GM19468 (cell line): ENCODE results near the gene SND1.

Experiments used
- ATAC-seq: cut with Tn5 transposase; IDR thresholded peaks from one replicate; pipeline ENCODE4 v1.9.1; 2021; ENCODE audit warnings: mild to moderate bottlenecking, moderate library complexity, moderate number of reproducible peaks; ENCODE audit not compliant: unreplicated experiment; ENCODE audit errors: extremely low read depth

SND1 gene

DNA sequence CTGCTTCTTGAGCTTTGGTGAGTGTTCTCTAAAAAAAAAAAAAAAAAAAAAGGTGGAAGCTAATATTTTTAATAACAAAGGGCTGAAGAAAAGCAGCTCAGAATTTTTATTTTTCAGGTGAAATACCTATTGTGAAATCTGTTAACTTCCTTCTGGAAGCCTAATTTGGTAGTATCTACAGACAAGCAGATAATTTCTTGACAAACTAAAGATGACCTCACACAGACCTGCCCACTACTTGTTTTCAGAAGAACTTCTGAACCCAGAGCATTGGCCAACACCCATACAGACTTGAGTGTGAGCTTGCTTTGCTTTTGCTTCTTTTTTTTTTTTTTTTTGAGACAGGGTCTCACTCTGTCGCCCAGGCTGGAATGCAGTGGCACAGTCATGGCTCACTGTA is 348.1 kb downstream of the SND1 start:
- ATAC-seq = no peak

DNA sequence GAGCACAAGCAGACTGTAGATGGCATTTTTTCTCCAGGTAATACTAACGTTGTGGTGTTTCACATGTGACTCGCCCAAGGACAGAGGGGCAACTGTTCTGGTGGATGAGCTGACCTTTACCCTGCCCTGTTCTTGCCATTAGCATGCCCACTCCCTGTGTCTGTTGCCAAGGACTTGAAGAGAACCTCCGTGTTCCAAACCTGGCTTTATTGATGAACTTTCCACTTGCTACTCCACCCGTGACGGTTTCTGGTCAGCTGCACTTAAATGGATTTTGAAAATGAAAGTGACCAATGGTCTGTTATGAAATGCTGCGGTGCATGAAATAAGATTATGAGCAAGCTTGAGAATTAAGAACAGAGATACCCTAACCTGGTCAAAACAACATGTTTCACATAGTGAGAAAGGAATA is 348.9 kb downstream of the SND1 start:
- no peak for ATAC-seq

DNA sequence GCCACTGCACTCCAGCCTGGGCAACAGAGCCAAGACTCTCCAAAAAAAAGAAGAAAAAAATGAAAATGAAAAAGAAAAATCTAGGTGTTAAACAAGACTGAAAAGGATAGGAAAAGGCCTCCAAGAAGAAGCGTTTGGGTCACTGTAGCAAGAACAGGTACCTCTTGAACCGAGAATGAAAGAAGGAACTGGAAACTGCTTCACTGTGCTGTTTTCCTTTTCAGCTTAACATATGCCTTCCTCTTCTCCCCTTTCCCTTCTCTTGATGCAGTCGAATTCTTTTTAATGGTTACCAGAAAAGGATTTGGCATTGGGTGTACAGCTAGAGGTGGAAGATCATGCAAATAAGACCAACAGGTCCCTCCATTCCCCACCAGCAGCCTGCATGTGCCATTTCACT is 351.2 kb downstream of the SND1 start:
- ATAC-seq = peak; percentile 61

DNA sequence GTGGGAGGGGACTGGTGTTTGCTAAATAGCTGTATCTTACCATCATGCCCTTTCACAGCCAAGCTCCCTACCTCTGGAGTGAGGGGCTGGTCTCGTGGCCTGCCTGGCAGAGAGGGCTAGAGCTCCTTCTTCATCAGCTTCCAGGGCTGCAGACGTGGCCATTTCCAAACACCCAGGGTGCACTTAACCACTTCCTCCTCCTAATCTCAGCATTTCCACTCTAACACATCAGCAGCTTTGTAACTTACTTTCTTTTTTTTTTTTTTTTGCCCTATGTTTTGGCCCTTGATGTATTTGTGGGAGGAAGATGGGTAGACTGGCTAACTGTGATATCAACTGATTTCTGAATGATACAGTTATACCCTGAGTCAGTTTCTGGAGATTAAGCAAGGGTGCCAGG is 351.8 kb downstream of the SND1 start:
- no peak for ATAC-seq

DNA sequence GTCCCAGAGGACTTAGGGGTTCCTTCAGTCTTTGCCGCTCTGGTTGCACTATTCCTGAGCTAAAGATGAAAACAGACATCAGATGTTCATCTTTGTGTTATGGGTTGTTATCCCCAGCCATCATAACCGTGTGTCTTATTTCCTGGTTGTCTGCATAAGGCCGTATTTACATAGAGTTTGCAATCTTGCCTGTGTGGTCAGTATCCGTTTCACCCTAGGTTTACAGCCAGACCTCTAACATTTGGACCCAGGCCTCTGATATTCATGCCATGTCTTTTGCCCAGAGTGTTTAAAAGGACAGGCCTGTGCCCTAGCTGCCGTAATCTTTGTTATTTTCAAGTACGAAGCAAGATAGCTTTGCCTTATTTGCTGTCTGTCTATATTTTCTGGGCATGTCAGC is 352.6 kb downstream of the SND1 start:
- no peak for ATAC-seq

DNA sequence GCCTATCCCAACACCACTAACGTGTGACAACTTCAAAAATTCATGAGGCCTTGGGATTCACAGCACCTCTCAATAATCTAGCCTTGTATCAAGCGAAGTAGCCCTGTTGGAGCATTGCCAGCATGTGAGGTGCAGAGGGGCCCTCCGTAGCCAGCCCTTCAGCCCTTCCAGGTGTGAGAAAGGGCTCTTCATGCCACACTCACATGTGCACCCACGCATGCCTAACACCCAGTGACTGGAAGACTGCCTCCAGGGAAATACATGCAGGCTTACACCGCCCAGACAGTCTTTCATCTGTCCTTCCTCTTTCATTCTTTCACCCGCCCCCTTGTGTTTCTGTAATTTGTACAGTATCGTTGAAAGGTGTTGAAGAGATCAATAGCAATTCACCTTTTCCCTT is 353.1 kb downstream of the SND1 start:
- no peak for ATAC-seq

DNA sequence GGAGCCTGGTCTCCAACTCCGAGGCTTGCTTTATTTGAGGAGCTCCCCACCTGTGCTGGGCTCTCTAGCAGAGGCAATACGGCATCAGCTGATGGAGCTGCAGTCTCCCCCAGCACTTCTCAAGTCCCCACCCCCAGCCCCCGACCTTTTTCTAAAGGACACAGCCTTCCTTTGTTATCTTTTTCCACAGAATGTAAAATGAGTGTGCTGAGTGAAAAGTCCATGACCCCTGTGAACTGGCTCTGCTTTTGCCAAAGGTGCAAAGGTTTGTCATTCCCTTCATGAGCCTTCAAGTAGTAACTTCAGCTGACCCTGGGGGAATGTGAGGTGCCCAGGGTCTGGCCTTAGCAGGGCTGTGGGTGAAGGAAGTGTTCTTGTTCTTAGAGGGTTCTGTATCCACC is 353.8 kb downstream of the SND1 start:
- ATAC-seq = no peak

DNA sequence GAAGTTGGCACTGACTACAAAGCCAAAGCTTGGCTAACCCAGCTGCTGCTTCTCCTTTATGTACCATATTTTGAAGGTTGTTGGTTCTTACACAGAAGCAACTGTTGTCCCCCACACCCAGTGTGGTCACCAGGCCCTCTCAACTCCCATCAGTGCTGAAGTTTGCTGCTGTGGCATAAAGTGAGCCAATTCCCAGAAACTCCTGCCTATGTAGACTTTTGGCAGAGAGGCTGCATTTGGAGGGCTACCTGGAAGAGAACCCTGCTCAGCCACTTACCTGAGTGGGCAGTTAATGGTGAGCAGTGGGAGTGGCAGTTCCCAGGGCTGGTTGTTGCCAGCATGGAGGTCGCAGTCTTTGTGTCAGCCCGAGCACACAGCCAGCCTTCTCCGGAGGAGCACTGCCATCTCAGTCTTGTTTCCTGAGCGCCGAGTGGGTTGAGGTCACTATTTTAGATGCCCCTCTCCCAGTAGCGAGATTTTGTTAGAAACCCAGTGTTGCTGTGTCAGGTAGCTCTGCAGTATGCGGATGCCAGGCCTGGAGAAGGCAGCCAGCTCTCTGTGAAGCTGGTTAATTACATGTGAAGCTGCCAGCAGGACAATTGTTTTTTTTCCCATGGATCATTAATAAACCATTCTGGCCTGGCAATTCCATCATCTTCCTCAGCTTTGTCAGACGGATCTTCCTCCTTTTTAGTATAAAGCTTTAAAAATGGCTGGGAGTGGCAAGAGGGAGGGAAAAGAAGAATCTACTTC is 354.7 kb downstream of the SND1 start:
- no peak for ATAC-seq

DNA sequence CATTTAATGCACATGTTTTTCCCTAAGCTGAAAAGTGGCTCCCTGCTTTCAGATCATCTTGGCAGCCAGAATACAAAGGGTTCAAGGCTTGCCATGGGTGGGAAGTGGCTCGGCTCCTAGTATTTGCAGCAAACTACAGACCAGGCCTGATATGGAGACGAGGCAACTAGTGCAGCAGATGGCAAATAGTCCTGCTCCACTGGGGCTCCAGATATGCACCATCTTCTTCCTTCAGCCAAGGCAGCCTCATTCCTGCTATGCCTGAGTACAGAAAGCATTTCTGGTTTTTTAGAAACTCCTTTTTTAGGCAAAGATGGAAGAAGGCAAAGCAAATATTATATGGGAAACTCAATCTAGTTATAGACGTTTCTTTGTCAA is 355.3 kb downstream of the SND1 start:
- ATAC-seq = no peak

DNA sequence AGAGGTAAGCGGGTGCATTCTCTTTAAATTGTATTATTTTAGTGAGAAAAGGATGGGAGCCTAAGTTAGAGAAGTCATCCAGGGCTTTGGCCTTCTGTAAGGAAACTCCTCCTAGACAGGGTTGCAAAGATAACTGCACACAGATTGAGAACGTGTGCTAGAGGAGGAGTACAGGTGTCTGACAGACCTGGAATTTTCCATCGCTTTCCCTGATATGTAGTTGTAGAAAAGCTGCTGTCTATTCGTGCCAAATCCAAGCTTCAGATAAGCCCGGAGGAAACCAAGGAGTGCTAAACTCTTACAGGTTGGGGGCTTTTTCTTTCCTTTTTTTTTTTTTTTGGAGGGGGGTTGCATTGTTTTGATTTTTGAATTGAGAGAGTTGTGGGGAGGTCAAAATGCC is 356.1 kb downstream of the SND1 start:
- no peak for ATAC-seq

DNA sequence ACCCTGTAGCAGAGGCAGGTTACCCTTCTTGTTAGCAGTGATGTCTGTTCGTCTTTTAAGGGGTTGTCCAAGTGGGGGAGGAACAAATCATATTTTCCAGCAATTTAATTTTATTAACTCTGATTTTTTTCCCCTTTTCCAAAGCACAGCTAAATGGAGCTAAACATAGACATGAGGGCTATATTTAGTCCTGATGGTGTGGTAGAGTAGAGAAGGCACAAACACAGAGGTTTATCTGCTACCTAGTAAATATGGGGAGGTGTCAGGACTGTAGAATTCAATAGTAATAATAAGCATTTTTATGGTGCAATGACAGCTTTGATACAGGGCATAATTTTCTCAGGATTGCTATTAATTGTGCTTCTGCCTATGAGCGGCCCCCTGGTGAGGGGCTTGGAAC is 356.8 kb downstream of the SND1 start:
- no peak for ATAC-seq

DNA sequence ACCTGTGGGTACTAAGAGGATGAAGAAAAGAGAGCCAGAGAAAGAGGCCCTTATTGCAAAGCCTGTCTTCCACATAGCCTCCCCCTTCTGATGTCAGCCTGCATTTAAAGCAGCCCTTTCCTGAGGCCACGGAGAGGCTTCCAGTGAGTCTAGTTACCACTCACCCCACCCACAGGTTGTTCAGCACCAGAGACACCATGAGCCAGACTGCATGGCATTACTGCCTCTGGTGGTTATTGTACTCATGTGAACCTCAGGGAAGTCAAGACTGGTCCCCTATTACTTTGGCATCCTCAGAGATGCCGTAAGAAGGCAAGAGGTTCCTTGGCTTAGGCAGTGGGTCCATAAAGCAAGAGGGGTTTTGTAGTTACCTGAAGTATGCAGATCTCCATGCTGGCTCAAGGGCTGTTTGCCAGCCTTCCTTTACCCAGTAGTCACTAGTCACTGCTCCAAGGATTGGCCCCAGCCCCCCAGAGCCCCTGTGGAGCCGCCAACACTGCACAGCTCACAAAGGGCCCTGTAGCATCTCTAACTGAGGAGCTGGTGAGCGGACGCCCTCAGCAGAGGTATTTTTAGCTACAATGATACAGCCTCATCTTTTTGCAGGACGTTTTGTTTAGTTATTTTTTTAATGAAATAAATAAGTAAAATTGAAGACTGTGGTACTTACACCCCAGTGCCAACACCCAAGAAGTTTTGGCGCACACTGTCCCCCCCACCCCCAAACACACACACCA is 358.6 kb downstream of the SND1 start:
- no peak for ATAC-seq

DNA sequence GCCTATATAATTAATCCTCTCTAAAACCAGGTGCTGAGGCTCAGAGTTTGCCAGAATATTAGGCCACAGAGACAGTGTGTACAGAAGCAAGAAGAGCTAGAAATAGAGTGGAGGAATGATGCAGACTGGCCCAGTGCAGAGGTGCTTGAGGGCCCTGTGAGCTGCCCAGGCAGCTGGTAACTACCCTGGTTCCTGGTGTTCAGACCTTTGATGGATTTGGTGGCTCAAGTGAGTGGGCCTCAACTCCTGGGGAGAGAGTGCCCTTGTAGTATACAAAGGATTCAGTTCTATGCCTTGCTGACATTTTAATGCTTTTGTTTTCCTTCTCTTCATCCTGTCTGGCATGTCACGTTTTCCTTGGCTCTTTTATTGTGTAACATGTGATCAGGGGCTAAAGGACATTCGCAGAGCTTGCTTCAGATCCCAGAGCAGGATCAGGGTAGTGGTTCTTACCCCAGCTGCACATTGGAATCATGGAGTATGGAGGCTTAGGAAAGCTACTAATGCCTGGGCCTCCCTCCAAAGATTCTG is 359.2 kb downstream of the SND1 start:
- ATAC-seq = no peak

DNA sequence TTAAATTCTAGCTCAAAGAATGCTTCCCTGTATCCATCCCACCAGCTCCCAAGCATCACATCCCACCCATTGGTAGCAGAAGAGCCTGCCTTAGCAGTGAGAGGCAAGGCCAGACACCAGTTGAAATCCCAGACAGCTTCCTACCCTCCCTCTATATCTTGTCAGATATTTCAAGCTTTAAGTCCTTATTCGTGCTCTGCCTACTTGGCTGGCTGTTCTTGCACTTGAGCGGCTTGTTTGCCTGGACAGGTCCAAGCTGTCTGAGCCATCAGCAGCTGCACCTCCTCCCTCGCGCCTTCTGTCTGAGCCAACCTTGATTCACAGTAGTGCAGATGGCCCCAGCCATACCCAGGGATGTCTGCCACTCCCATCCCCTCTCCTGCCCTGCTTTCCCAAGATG is 362.8 kb downstream of the SND1 start:
- ATAC-seq = no peak

DNA sequence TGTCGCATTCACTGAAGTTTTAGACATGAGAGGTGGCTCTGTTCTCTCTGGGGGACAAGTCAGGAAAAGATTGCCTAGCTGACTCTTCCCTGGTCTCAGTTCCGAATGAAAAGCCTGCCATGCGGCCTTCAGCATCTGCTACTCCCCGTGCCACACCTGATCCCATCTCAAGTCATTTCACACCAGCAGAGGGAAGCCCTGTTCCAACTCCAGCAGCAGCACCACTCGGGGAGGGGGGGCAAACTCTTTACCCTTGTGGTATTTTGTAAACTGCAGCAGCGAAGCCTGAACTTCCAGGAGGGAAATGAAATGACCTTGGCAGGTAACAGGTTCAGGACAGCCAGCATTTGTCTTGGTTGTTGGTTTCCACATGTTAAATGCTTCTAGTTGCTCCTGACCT is 365.5 kb downstream of the SND1 start:
- ATAC-seq = no peak

DNA sequence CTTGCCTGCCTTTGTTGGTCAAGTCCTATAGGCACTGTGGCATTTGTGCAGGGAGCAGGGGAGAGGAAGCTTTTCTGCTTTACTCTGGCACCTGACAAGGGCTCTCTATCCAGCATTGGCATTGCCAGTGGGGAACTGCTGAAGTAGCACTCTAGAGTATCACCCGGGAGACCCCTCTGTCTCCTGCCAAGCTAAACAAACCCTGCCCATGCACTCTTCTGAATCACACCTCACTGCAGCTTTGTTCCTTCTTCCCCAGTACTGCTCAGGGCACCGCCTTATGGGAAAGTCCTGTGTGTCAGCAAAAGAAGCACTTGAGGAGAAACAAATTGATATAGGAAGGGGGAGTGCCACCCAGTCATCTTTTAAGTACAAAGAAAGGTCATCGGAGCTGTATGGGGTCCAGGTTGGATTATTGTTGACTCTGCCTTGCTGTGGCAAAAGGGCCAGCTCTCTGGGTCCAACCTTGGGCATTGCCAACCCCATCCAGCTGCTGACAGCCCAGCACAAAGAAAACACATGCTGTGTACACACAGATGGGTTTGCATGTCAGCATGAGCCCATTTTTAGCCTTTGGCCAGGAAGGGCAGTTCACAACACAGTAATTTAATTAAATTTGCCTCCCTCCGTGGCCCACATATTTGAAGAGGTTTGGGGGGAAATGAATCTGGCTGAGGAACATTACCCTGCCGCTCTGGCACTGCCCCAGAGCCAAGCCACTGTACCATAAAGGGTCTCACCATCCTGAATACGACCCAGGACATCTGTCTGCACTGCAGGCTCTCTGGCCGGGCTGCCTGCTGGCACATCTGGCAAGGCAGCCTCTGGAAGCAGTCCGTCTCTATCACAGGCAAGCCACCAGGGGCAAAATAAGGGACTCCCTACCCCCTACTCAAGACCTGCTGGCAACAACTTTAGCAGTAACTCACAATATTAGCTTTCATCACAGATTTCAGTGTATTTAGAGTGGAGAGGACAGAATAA is 366.2 kb downstream of the SND1 start:
- no peak for ATAC-seq

DNA sequence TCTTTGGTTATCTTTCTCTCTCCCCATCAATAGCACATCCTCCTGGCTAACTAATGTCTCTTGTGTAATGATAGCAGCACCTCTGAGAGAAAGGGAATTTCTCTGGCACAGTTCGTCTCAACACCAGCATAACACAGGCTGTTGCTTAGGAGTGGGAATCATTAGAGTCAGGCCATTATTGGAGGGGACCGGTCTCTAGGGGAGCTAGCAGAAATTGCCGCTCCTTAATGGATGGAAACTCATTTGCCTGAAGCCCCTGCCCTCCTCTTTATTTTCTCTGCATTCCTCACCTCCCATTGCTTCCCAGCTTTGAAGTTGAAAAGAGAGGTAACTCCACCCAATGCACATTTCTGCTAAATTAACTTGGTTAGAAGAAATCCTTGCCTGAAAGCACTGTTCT is 367.3 kb downstream of the SND1 start:
- ATAC-seq = no peak

DNA sequence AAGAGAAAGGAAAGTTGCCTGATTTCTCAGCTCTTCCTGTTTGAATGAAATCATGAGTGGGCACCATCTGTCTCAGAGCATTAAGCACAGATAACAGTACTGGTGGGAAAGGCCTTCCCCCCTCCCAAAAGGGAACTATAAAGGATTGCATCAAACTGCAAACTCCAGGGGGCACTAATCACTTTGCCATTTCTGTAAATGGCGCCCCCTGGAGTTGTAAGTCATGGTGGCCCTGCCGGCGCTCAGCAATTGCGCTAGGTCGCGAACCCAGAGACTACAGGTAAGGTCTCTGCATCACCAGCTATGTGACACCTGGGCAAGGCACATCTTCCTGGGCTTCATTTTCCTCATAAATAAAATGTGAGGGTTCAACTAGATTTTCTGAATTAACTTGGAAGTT is 368.2 kb downstream of the SND1 start:
- ATAC-seq = no peak

DNA sequence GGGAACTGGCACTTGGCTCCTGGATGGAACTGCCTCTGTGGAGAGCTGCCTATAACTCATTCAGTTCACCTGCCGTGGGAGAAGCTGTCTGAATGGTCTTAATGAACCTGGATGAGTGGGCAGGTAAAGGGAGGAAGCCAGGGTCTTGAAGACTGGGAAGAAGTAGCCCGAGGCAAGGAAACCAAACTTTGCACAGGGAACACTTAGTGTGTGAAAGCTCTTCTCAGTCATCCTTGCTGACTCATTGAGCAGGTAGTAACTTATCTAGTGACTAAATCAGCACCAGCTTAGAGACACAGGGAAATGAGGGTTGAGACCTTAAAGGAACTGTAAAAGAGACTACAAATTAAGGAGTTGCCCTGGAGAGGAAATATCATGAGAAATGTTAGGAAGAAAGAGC is 369.4 kb downstream of the SND1 start:
- no peak for ATAC-seq

DNA sequence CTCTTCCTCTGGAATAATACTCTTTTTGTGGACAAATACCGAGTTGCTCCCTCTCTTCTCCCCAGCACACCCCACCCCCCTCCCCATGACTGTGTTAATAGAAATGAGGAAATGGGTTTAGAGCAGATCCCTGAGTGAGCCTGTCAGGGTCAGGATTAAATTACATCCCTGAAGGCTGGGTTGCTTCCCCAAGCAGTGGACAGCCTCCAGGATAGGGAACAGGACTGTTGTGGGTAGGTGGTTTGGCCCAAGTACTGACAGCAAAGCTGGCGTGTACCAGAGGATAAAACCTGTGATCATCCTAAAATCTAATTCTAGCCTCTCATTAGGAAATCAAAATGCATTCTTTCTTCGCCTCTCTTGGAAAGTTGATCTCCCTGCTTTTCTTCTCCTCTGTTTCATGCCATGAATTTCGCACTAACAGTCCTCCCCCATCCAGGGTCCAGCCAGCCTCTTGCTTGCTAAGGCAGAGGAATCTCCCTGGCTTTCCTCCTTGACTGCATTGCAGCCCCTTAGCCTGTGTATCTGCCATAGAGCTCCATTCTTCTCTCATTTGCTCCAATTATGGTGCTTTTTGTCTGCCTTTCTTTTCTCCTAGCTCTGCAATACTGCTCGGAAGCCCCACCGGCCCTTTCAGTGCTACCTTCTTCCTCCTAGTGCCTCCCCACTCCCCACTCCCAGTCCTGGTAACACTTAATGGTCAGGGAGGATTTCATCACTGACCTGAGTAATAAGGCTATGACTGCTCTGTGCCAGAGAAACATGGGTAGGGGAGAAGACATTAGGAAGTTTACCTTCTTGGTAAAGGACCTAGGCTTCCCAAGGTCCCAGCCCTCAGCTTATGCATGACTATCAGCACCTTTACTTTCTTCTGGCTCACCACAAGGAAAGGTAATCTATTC is 370.9 kb downstream of the SND1 start:
- ATAC-seq = no peak
